Measurements from ENCODE around the gene PIANP.

The PIANP gene

DNA sequence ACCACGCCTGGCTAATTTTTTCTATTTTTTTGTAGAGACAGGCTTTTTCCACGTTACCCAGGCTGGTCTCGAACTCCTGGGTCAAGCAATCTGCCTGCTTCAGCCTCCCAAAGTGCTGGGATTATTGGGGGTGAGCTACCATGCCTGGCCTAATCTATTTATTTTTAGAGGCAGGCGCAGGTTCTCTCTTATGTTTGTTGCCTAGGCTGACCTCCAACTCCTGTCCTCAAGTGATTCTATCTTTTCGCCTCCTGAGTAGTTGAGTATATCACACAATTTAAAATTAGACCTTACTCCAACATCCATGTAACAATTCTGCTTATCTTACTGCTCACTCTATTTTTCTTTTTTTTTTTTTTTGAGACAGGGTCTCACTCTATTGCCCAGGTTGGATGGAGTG lies 46.6 kb downstream of the PIANP start:
- peaks cover 67% of the 10 kb centered on the region for H3K36me3 Mint-ChIP-seq (ENCODE audit: low read depth)
- TF ChIP-seq, protein P1, sequence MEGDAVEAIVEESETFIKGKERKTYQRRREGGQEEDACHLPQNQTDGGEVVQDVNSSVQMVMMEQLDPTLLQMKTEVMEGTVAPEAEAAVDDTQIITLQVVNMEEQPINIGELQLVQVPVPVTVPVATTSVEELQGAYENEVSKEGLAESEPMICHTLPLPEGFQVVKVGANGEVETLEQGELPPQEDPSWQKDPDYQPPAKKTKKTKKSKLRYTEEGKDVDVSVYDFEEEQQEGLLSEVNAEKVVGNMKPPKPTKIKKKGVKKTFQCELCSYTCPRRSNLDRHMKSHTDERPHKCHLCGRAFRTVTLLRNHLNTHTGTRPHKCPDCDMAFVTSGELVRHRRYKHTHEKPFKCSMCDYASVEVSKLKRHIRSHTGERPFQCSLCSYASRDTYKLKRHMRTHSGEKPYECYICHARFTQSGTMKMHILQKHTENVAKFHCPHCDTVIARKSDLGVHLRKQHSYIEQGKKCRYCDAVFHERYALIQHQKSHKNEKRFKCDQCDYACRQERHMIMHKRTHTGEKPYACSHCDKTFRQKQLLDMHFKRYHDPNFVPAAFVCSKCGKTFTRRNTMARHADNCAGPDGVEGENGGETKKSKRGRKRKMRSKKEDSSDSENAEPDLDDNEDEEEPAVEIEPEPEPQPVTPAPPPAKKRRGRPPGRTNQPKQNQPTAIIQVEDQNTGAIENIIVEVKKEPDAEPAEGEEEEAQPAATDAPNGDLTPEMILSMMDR (IDR thresholded peaks at IDR 0.05; ENCODE audit: unreplicated experiment in 3 of 3), result no peak
- no peaks in the 10 kb centered on the region for H3K9me3 Mint-ChIP-seq
- no peak overlapping the region for H3K4me3 Mint-ChIP-seq
- H3K27ac Mint-ChIP-seq, result no peak overlapping the region
- H3K27me3 Mint-ChIP-seq (ENCODE audit: low read depth), result peaks cover 2% of the 10 kb centered on the region
- H3K4me1 Mint-ChIP-seq, result no peaks in the 10 kb centered on the region

DNA sequence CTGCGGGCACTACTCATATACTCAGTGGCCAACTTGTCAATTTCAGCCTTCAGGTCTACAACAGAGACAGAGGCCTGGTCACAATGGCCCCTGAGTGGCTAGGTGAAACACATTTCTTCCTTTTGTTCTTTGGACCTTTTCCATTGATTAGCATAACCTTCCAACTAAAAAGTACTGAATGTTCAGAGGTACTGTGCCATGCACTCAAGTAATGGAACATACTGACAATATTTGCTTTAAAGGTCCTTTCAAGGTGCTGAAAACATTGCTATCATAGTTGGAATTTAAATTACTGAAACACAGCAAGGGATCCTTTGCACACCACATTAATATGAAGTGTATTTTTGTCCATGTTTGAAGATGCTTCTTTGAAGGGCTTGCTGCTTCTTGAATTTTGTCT lies 47.3 kb downstream of the PIANP start:
- H3K9me3 Mint-ChIP-seq, result no peaks in the 10 kb centered on the region
- H3K27me3 Mint-ChIP-seq (ENCODE audit: low read depth), result no peaks in the 10 kb centered on the region
- no peaks in the 10 kb centered on the region for H3K4me1 Mint-ChIP-seq
- H3K4me3 Mint-ChIP-seq, result no peak overlapping the region
- H3K27ac Mint-ChIP-seq, result no peak overlapping the region
- peaks cover 62% of the 10 kb centered on the region for H3K36me3 Mint-ChIP-seq (ENCODE audit: low read depth)
- TF ChIP-seq, protein P1 (IDR thresholded peaks at IDR 0.05; ENCODE audit: unreplicated experiment in 3 of 3), result no peak

DNA sequence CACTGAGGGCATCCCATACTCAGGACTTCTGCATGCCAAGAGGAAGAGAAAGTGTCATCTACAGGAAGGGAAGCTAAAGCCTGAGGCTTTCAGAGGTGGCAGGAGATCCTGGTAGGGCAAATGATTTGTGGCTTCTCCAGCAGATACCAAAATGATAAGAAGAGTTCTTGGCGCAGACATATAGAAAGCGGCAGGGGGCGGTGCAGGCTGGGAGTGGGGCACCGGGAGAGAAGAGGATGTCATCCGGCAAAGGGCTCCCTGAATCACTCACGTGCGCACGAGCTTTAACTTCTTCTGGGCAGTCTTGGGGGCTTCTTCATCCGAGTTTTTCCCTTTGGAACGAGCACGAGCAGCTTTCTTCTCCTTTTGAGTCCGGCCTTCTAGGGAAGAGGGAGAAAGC lies 48.2 kb downstream of the PIANP start:
- no peaks in the 10 kb centered on the region for H3K27me3 Mint-ChIP-seq (ENCODE audit: low read depth)
- H3K27ac Mint-ChIP-seq, result no peak overlapping the region

DNA sequence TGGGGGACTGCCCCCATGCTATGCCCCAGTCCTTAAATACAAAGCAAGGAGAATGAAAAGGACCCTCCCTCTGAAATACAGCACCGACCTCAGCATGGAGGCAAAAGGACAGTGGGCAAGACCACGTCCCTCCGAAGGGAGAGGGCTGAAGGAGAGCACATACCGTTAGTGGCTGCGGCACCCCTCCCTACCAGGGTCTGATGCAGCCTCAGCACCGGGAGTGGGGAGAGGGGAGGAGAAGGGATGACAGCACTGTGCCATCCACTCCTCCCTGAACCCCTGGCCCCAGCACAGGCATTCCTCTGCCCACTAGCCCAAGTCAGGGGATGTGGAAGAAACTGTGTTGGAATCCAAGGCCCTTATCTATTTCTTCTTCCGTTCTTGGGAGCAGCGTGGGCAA lies 49.8 kb downstream of the PIANP start:
- Mint-ChIP-seq H3K36me3 (ENCODE audit: low read depth) (peaks cover 66% of the 10 kb centered on the region), H3K4me1 (peaks cover 8% of the 10 kb centered on the region), H3K27me3 (ENCODE audit: low read depth) (no peaks in the 10 kb centered on the region), H3K27ac (no peak overlapping the region), H3K4me3 (no peak overlapping the region), H3K9me3 (no peaks in the 10 kb centered on the region)
- TF ChIP-seq, protein P1 (IDR thresholded peaks at IDR 0.05; ENCODE audit: unreplicated experiment in 3 of 3), result no peak

More for the DNA sequence above, 48.2 kb downstream of the PIANP start:
- no peaks in the 10 kb centered on the region for H3K9me3 Mint-ChIP-seq
- no peak overlapping the region for H3K4me3 Mint-ChIP-seq
- TF ChIP-seq, protein P1 (IDR thresholded peaks at IDR 0.05; ENCODE audit: unreplicated experiment in 3 of 3), result no peak
- peaks cover 64% of the 10 kb centered on the region for H3K36me3 Mint-ChIP-seq (ENCODE audit: low read depth)
- no peaks in the 10 kb centered on the region for H3K4me1 Mint-ChIP-seq

DNA sequence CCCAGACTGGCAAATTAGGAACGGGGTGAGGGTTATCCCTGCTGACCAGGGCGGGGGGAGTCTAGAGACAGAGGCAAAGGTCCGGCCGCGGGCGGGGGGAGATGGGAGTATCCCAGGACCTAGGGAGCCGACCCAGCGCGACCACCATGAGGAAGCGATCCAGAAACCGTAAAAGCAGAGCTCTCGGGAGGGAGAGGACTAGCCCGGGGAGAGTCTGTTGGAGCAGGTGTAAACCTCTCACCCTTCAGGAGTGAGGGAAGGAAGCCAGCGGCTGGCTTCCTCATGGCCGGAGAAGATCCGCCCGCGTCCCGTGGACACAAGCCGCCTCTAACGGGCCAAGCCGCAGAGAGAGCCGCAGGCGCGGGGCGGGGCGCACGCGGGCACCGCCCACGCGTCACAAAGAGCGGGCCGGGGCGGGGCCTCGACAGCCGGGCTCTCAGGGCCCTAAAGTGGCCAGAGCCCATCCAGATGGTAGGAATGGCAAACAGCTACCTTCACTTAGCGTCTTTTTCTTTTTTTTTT lies 53.5 kb downstream of the PIANP start, which contains the start of gene ACRBP:
TSS of gene ACRBP (minus strand) at position 350 of the 522 bp plus-strand sequence. CDS start at position 284, 66 bp downstream.
- Mint-ChIP-seq H3K4me3 (peak within 1 kb of the TSS; percentile 76 to 82 (median 82)), H3K27ac (peak within 1 kb of the TSS in 1 of 3 experiments; percentile 45), H3K27me3 (ENCODE audit: low read depth) (peaks cover 3% of the 10 kb centered on the region), H3K9me3 (no peaks in the 10 kb centered on the region), H3K4me1 (peaks cover 16% of the 10 kb centered on the region), H3K36me3 (ENCODE audit: low read depth) (peaks cover 41% of the 10 kb centered on the region)
- TF ChIP-seq, protein P1 (IDR thresholded peaks at IDR 0.05; ENCODE audit: unreplicated experiment in 3 of 3), result no peak

Data from nephron (organoid).